Measurements from ENCODE around the gene TMEM163. TPM values are rescaled to one million over a fixed set of nuclear protein-coding genes. Genes with fewer than 3 reads are reported as not detected.
"Not testable (repeated sequence)": the region's sequence is repeated elsewhere in the genome, so short reads cannot be mapped to it uniquely, and the experiment has no call there.

The TMEM163 gene
- total RNA-seq, 1 experiment from 2014 or later, result 0.78 TPM

DNA sequence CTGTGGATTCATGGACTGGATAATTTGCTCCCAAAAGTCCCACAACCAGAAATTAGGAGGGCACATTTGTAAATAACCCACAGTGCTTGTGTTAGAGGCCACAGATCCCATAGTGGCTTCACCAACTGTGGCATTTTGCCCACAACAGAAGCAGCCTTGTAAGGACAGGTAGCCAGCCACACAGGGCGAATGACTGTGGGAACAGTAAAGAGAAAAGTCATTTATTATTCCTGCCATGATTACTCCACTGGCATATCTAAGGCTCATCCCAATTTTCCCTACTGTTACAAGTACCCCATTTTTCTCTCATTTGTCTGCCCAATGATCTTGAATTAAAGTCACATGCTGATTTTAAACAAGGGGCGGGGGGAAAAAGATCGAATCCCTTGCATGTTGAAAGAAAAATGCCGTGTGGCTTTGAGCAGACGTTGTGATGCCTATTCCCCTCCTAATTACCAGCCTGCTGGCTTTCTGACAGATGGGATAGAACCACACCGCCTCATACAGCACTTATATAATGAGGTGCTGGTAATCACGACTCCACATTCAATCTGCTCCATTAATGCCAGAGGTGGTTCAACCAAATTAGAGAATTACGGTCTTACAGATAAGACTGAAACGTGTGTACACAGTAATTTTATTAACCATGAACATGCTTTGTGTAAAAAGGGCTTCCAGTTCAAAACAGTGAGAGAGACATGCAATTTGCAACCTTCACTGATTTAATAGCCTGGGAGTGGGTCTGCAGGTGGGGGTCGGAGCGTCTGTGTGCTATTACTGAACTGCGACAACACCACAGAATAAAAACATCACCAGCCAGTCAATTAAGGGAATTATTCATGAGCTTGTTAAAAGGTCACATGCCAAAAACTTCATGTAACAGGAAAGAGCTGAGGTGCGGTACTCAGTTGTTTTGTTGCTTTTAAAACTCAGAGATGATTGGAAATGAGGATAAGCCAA lies 196.0 kb downstream of the TMEM163 start:
- in situ Hi-C loops (cut with HindIII; ENCODE audit: low pct_unique_long_range_greater_than_20kb, low sequenced_read_pairs), result no loop called here
- DNase-seq (ENCODE audit: low read depth), result no peak

- in situ Hi-C loops (cut with HindIII; ENCODE audit: low pct_unique_long_range_greater_than_20kb, low sequenced_read_pairs), result no loop called here
Observed at GRCh38 chr2:134518101-134518500, 200.7 kb downstream of the TMEM163 start.

DNA sequence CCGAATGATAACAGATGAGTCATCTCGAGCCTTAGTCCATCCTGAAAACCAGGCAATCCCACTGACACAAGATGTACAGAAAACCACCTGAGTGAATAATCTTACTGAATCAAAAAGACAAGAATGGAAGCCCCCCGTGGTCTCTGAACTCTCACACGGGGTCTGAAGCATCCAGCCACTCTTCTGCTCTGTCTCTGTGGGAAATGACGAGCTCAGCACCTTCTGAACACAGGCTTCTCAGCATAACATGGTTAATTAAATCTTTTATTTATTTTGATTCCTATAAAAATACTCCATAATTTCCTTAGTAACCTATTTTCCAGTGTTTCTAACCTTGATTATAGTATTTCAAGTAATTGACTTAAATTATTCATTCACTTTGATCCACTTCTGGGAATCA lies 203.7 kb downstream of the TMEM163 start:
- in situ Hi-C loops (cut with HindIII; ENCODE audit: low pct_unique_long_range_greater_than_20kb, low sequenced_read_pairs), result no loop called here

More at GRCh38 chr2:134518101-134518500, 200.7 kb downstream of the TMEM163 start:
- no peak for DNase-seq (ENCODE audit: low read depth)

DNA sequence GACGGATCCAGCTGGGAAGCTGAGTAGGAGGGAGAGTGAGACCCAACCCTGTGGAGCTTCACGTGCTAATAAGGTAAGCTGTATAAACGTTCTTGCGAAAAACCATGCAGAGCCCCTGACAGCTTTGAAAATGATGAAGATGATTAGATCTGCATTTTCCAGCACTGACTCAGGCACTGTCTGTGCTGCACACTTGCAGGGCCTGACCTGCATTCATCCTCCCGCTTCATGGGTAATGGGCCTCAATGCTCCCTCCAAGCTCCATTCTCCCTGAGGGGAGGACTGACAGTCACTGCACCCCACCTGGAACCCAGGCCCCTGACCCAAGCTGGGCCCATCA lies 205.4 kb downstream of the TMEM163 start:
- no peak for DNase-seq (ENCODE audit: low read depth)
- in situ Hi-C loops (cut with HindIII; ENCODE audit: low pct_unique_long_range_greater_than_20kb, low sequenced_read_pairs), result no loop called here

More for the DNA sequence above, 203.7 kb downstream of the TMEM163 start:
- no peak for DNase-seq (ENCODE audit: low read depth)

GRCh38 chr2:134512734-134513464 lies 205.9 kb downstream of the TMEM163 start:
- in situ Hi-C loops (cut with HindIII; ENCODE audit: low pct_unique_long_range_greater_than_20kb, low sequenced_read_pairs), result no loop called here
- no peak for DNase-seq (ENCODE audit: low read depth)

DNA sequence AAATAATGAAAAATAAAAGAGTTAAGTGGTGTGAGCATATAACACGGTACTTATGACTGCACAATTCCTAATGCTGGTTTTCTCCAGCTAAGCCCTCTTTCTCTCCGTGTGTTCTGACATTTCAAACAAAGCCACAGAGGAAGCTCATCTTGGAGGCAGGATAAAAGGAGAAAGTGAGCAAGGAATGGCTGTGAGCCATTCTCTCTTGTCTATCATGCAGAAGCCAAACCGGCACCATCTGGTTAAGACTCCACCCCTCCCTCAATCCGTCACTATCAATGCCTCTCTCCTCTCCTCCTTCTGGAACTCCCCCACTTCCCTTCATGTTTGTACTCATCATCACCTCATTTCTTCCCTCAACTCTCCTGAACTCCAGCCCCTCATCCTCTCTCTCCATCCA lies 210.4 kb downstream of the TMEM163 start:
- no peak for DNase-seq (ENCODE audit: low read depth)
- in situ Hi-C loops (cut with HindIII; ENCODE audit: low pct_unique_long_range_greater_than_20kb, low sequenced_read_pairs), result no loop called here

- in situ Hi-C loops (cut with HindIII; ENCODE audit: low pct_unique_long_range_greater_than_20kb, low sequenced_read_pairs), result no loop called here
- no peak for DNase-seq (ENCODE audit: low read depth)
Observed at GRCh38 chr2:134507697-134508096, 211.1 kb downstream of the TMEM163 start.

- DNase-seq (ENCODE audit: low read depth), result not testable (repeated sequence)
Observed at GRCh38 chr2:134507159-134507558, 211.6 kb downstream of the TMEM163 start.

GRCh38 chr2:134505446-134505845 lies 213.4 kb downstream of the TMEM163 start:
- DNase-seq (ENCODE audit: low read depth), result no peak
- in situ Hi-C loops (cut with HindIII; ENCODE audit: low pct_unique_long_range_greater_than_20kb, low sequenced_read_pairs), result no loop called here

More at GRCh38 chr2:134507159-134507558, 211.6 kb downstream of the TMEM163 start:
- in situ Hi-C loops (cut with HindIII; ENCODE audit: low pct_unique_long_range_greater_than_20kb, low sequenced_read_pairs), result not testable (repeated sequence)

DNA sequence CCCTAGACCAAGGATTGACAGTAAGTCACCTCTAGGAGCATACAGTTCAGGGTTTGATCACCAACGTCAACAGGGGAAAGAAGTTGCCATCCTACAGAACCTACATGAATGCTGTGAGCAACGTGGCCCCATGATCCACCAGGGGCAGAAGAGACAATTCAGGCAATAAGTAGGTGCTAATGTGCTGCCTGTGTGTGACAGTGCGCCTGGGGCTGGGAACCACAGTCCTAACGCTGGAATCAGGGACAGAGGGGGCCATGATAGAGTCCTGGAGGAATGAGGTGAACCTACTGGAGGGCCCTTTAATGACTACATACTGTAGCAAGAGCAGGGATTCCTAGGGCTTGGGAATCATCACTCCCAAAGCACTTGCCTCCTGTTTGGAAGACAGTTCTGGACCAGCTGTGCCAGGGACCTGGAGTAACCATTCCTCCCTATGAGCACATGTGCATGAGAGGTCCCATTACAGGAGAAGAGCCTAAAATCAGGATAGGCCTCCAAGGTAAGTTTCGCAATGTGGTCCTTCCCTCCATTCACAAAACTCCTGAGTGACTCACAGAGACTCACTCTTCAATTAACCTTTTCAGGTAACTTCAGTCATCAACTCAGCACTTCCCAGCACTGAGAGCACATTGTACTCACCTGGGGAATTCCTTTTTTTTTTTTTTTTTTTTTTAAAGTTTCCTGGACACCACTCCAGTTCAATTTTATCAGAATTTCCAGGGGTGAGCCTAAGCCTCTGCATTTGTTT lies 214.0 kb downstream of the TMEM163 start:
- in situ Hi-C loops (cut with HindIII; ENCODE audit: low pct_unique_long_range_greater_than_20kb, low sequenced_read_pairs), result no loop called here
- no peak for DNase-seq (ENCODE audit: low read depth)

GRCh38 chr2:134502104-134502503 lies 216.7 kb downstream of the TMEM163 start:
- in situ Hi-C loops (cut with HindIII; ENCODE audit: low pct_unique_long_range_greater_than_20kb, low sequenced_read_pairs), result no loop called here
- DNase-seq (ENCODE audit: low read depth), result no peak

GRCh38 chr2:134501476-134502091 lies 217.2 kb downstream of the TMEM163 start:
- no peak for DNase-seq (ENCODE audit: low read depth)
- in situ Hi-C loops (cut with HindIII; ENCODE audit: low pct_unique_long_range_greater_than_20kb, low sequenced_read_pairs), result no loop called here

- in situ Hi-C loops (cut with HindIII; ENCODE audit: low pct_unique_long_range_greater_than_20kb, low sequenced_read_pairs), result no loop called here
- DNase-seq (ENCODE audit: low read depth), result no peak
Observed at GRCh38 chr2:134500211-134500935, 218.4 kb downstream of the TMEM163 start.

- no peak for DNase-seq (ENCODE audit: low read depth)
- in situ Hi-C loops (cut with HindIII; ENCODE audit: low pct_unique_long_range_greater_than_20kb, low sequenced_read_pairs), result no loop called here
Observed at GRCh38 chr2:134499307-134499926, 219.4 kb downstream of the TMEM163 start.

GRCh38 chr2:134498654-134499053 lies 220.1 kb downstream of the TMEM163 start:
- in situ Hi-C loops (cut with HindIII; ENCODE audit: low pct_unique_long_range_greater_than_20kb, low sequenced_read_pairs), result no loop called here
- no peak for DNase-seq (ENCODE audit: low read depth)

- in situ Hi-C loops (cut with HindIII; ENCODE audit: low pct_unique_long_range_greater_than_20kb, low sequenced_read_pairs), result no loop called here
- no peak for DNase-seq (ENCODE audit: low read depth)
Observed at GRCh38 chr2:134493797-134494196, 225.0 kb downstream of the TMEM163 start.

DNA sequence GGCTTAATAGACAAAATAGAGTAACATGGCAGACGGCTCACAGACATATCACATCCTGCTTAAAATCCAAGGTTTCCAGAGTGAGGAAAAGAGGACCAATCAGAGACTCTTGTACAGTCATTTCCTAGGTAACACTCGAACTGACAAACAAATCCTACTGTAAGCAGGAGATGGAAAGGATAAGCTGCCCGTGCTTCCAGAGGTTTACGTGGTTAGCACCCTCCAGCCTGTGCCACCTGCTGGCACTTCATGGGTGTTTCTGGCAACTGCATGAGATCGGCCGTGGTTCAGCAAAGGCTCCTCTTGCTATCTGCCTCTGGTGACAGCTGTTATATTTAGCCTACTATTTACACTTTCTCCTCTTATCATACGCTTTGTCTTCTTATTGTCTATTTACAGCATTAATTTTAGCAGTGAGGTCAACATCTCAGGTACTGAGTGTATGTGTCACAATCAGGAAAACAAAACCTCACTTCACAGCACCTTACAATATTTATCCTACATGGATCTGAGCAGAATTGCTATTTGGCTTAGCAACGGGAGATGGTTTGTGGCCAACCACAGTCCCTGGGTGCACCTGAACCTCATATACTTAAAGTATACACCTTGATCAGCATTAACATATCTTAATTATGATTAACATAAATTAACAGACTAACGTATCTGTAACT lies 226.9 kb downstream of the TMEM163 start:
- in situ Hi-C loops (cut with HindIII; ENCODE audit: low pct_unique_long_range_greater_than_20kb, low sequenced_read_pairs), result no loop called here
- DNase-seq (ENCODE audit: low read depth), result no peak

Data from Caki2 (cell line).